ENCODE data around the gene RYR3. TPM values are rescaled to one million over a fixed set of nuclear protein-coding genes. Genes with fewer than 3 reads are reported as not detected.

RYR3 gene
- total and polyA plus RNA-seq, 2 of the 13 experiments (the other 11 are each of a cell fraction or from before 2014, with no cell fraction given): not detected

- no peaks in the 10 kb centered on the region for H3K4me1 ChIP-seq (ENCODE audit: insufficient read depth, low read length)
- no peak overlapping the region for H3K4me2 ChIP-seq (ENCODE audit: low read depth, low read length)
- H3K9me3 ChIP-seq (ENCODE audit: low read length): no peaks in the 10 kb centered on the region
- no peak overlapping the region for H3K4me3 ChIP-seq (replicated peaks in 1 of 3; ENCODE audit: insufficient read depth in 1 of 3, low read depth in 2 of 3, low read length in 3 of 3)
- TF ChIP-seq KLF15 (CRISPR knock-in tag; IDR thresholded peaks at IDR 0.05; ENCODE audit: borderline replicate concordance) (no peak), DBP (CRISPR knock-in tag; IDR thresholded peaks at IDR 0.05; ENCODE audit: not compliant biosample characterization) (no peak), BCLAF1 (IDR thresholded peaks at IDR 0.05) (no peak), ZSCAN22 (CRISPR knock-in tag; IDR thresholded peaks at IDR 0.05) (no peak), PCBP2 (optimal IDR thresholded peaks at IDR 0.05; ENCODE audit: low read depth, low read length, poor library complexity, severe bottlenecking) (no peak), CENPX (CRISPR knock-in tag; IDR thresholded peaks at IDR 0.05) (no peak), SALL1 (CRISPR knock-in tag; IDR thresholded peaks at IDR 0.05) (no peak), ZNF776 (CRISPR knock-in tag; IDR thresholded peaks at IDR 0.05) (no peak), RELA (CRISPR knock-in tag; IDR thresholded peaks at IDR 0.05) (no peak), MYNN (CRISPR knock-in tag; IDR thresholded peaks at IDR 0.05; ENCODE audit: low read depth) (no peak), HOXA9 (CRISPR knock-in tag; IDR thresholded peaks at IDR 0.05; ENCODE audit: borderline replicate concordance) (no peak), EHMT2 (IDR thresholded peaks at IDR 0.05; ENCODE audit: borderline replicate concordance, low read depth, low read length) (no peak), CSRNP2 (CRISPR knock-in tag; conservative IDR thresholded peaks at IDR 0.05; ENCODE audit: low read depth) (no peak), RXRB (CRISPR knock-in tag; IDR thresholded peaks at IDR 0.05; ENCODE audit: borderline replicate concordance) (no peak), TFDP1 (CRISPR knock-in tag; IDR thresholded peaks at IDR 0.05; ENCODE audit: borderline replicate concordance) (no peak), PTBP1 (IDR thresholded peaks at IDR 0.05; ENCODE audit: low read depth, low read length, poor library complexity, severe bottlenecking) (no peak), TCF12 (IDR thresholded peaks at IDR 0.05) (no peak), TCF12 (CRISPR knock-in tag; IDR thresholded peaks at IDR 0.05) (no peak), PLRG1 (conservative IDR thresholded peaks at IDR 0.05) (no peak)
- BruUV-seq (replicated peaks): no TSS peak
- no peaks in the 10 kb centered on the region for H3K27me3 ChIP-seq (ENCODE audit: control insufficient read depth in 1 of 2, insufficient read depth in 2 of 2, low read length in 2 of 2)
- WGBS (ENCODE audit: low lambda C conversion rate): 4% methylated on average over 3 of the region's 3 CpGs
- no peak for ATAC-seq
- no peak overlapping the region for H3K27ac ChIP-seq (ENCODE audit: extremely low read length, insufficient read depth, low read length)
- ChIA-PET POLR2A (no interaction called here), CTCF (ENCODE audit: low intra/inter-chr PET ratio, low total read pairs) (no interaction called here)
- H3K36me3 ChIP-seq (replicated peaks in 1 of 2; ENCODE audit: control insufficient read depth in 1 of 2, insufficient read depth in 2 of 2, low read length in 2 of 2): no peaks in the 10 kb centered on the region
- in situ Hi-C loops (cut with HindIII; ENCODE audit: extremely low pct_ligation_motif_present, low pct_unique_long_range_greater_than_20kb): no loop called here
- H4K20me1 ChIP-seq (ENCODE audit: insufficient read depth, low read length): no peaks in the 10 kb centered on the region
- H2AFZ ChIP-seq (ENCODE audit: low read length): no peak overlapping the region
- no peaks in the 10 kb centered on the region for H3K79me2 ChIP-seq (ENCODE audit: insufficient read depth, low read length)
- H3K9ac ChIP-seq (ENCODE audit: insufficient read depth, low read depth, low read length): no peak overlapping the region
- intact Hi-C loops (cut with micrococcal nuclease; ENCODE audit: unreplicated experiment): no loop called here
- FAIRE-seq: no peak
- no peak for DNase-seq (ENCODE audit: low spot score)
These were observed 131.7 kb downstream of the RYR3 start for GRCh38 chr15:33442449-33442848.

Data from HepG2 (cell line).